ENCODE data around the gene CCNY. TPM values are rescaled to one million over a fixed set of nuclear protein-coding genes. Genes with fewer than 3 reads are reported as not detected.

CCNY gene
- total and polyA plus RNA-seq, 2 of the 4 experiments (the other 2 are of a cell fraction): 38.0 to 131 TPM

DNA sequence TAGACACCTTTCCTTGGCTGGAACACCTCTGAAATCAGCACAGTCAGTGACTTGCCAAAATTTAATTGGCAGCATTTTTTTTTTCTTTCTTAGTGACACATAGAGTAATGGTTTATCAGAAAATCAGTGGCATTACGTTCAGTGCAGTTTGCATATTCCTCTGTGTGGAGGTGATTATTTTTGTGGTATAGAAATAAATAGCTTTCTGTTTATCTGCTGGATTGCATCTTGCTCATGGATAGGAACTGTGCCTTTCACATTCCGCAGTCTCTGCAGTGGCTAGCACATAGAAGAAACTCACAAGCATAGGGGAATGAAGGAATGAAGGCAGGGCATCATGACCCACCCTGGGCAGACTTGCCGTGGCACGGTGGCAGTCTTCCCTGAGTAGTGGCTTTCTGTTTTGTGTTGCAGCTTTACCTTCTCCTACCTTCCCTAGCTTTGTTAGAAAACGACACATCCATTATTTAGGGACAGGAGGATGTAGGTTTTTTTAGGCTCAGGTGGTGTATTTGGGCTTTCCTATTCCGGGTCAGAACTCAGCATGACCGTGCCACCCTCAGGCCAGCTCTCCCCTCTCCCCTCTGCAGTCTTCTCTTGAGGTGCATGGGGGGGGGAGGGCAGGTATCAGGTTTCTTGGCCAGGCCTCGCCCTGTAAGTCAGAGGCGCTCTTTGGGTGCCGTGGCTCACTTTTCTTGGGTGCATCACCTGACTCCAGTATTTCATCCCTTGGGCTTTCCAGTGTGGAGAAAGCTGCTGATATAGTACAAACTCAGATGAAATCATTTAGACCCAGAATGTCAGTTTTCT, 156.3 kb downstream of the CCNY start:
- Histone ChIP-seq H3K9me3 (ENCODE audit: control insufficient read depth, insufficient read depth, low read length) (no peaks in the 10 kb centered on the region), H3K79me1 (ENCODE audit: low read depth in 1 of 2, low read length in 2 of 2) (peaks cover 44 to 76% of the 10 kb centered on the region in 2 experiments), H3K4me2 (ENCODE audit: low read depth, low read length) (no peak overlapping the region), H4K20me1 (ENCODE audit: insufficient read depth, low read length) (peaks cover 48% of the 10 kb centered on the region), H2AFZ (replicated peaks; ENCODE audit: low read length, poor library complexity) (no peak overlapping the region), H2BK5ac (ENCODE audit: low read depth, low read length, poor library complexity, severe bottlenecking) (no peak overlapping the region), H2BK20ac (ENCODE audit: low read depth, low read length) (no peak overlapping the region), H2AK5ac (ENCODE audit: low read depth, low read length) (no peak overlapping the region), H3K9me1 (ENCODE audit: insufficient read depth, low read length) (peaks cover 34% of the 10 kb centered on the region), H3K4ac (ENCODE audit: low read depth, low read length) (no peak overlapping the region), H3K27ac (ENCODE audit: insufficient read depth, low read length) (no peak overlapping the region), H3K56ac (ENCODE audit: extremely low read depth, insufficient read depth, low read length) (no peak overlapping the region), H4K8ac (ENCODE audit: low read depth in 2 of 2, low read length in 2 of 2) (no peak overlapping the region), H2AK9ac (replicated peaks; ENCODE audit: low read depth, low read length, poor library complexity) (no peak overlapping the region), H3K4me1 (ENCODE audit: control insufficient read depth, insufficient read depth, low read length) (peaks cover 14% of the 10 kb centered on the region), H4K5ac (ENCODE audit: low read depth, low read length) (no peak overlapping the region), H3K14ac (replicated peaks; ENCODE audit: low read depth, low read length) (no peak overlapping the region), H3K9ac (ENCODE audit: low read depth, low read length) (no peak overlapping the region), H2BK15ac (ENCODE audit: low read depth, low read length) (no peak overlapping the region), H3K36me3 (ENCODE audit: control insufficient read depth, insufficient read depth, low read length) (peaks cover 9% of the 10 kb centered on the region; the same call in 1 of the 2 replicates), H4K91ac (ENCODE audit: insufficient read depth, low read depth, low read length) (no peak overlapping the region), H3K27me3 (ENCODE audit: control insufficient read depth, insufficient read depth, low read length) (no peaks in the 10 kb centered on the region), H3K18ac (ENCODE audit: low read depth, low read length) (no peak overlapping the region), H3K23ac (ENCODE audit: low read depth, low read length) (no peak overlapping the region), H3K4me3 (ENCODE audit: insufficient read depth, low read depth, low read length) (no peak overlapping the region), H2BK120ac (ENCODE audit: low read depth, low read length) (no peak overlapping the region)
- dilution Hi-C loops (cut with HindIII; ENCODE audit: low sequenced_read_pairs, unreplicated experiment): no loop called here
- BruUV-seq (replicated peaks): no TSS peak
- ChIA-PET CTCF (no interaction called here), POLR2A (ENCODE audit: unreplicated experiment) (no interaction called here)
- no peak for TF ChIP-seq POLR2A (IDR thresholded peaks at IDR 0.05; ENCODE audit: low read depth, low read length)
- TF ChIP-seq NFE2L2 (IDR thresholded peaks at IDR 0.05; ENCODE audit: low read depth, low read length): no peak
- TF ChIP-seq MAFK (IDR thresholded peaks at IDR 0.05; ENCODE audit: low read depth, low read length): no peak
- no peak for TF ChIP-seq ELK1 (IDR thresholded peaks at IDR 0.05; ENCODE audit: borderline replicate concordance, low read depth, low read length)
- TF ChIP-seq MXI1 (IDR thresholded peaks at IDR 0.05; ENCODE audit: borderline replicate concordance, low read depth, low read length): no peak
- TF ChIP-seq FOS (IDR thresholded peaks at IDR 0.05; ENCODE audit: low read depth, low read length): no peak
- TF ChIP-seq BHLHE40 (IDR thresholded peaks at IDR 0.05; ENCODE audit: low read depth, low read length): no peak
- no peak for TF ChIP-seq CHD1 (IDR thresholded peaks at IDR 0.05; ENCODE audit: low read depth, low read length)
- TF ChIP-seq, protein P1, sequence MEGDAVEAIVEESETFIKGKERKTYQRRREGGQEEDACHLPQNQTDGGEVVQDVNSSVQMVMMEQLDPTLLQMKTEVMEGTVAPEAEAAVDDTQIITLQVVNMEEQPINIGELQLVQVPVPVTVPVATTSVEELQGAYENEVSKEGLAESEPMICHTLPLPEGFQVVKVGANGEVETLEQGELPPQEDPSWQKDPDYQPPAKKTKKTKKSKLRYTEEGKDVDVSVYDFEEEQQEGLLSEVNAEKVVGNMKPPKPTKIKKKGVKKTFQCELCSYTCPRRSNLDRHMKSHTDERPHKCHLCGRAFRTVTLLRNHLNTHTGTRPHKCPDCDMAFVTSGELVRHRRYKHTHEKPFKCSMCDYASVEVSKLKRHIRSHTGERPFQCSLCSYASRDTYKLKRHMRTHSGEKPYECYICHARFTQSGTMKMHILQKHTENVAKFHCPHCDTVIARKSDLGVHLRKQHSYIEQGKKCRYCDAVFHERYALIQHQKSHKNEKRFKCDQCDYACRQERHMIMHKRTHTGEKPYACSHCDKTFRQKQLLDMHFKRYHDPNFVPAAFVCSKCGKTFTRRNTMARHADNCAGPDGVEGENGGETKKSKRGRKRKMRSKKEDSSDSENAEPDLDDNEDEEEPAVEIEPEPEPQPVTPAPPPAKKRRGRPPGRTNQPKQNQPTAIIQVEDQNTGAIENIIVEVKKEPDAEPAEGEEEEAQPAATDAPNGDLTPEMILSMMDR (conservative IDR thresholded peaks at IDR 0.05; ENCODE audit: low read depth, low read length): no peak
- TF ChIP-seq SMC3 (IDR thresholded peaks at IDR 0.05; ENCODE audit: low read depth, low read length): no peak
- no peak for TF ChIP-seq MAZ (IDR thresholded peaks at IDR 0.05; ENCODE audit: borderline replicate concordance, low read depth, low read length)
- no peak for TF ChIP-seq RCOR1 (IDR thresholded peaks at IDR 0.05; ENCODE audit: insufficient replicate concordance, low read length)
- no peak for TF ChIP-seq RFX5 (IDR thresholded peaks at IDR 0.05; ENCODE audit: low read depth, low read length)
- intact Hi-C loops (cut with micrococcal nuclease): no loop called here
- WGBS, 2 experiments (ENCODE audit: extremely low coverage in 2 of 2, insufficient read length in 1 of 2): 100% methylated on average over 1 of the region's 10 CpGs; no CpG with 5 or more reads in 1 of the 2 experiments
- ATAC-seq (ENCODE audit: low read depth) (no peak), DNase-seq (no peak)
- in situ Hi-C loops (cut with MboI; ENCODE audit: low sequenced_read_pairs): no loop called here
